GM20431 (cell line): ENCODE data around the gene CYBB.
"Not testable (repeated sequence)": the region's sequence is repeated elsewhere in the genome, so short reads cannot be mapped to it uniquely, and the experiment has no call there.

Source experiments
- in situ Hi-C: fragments of 300-500 bp; cut with MseI, MboI; formaldehyde crosslinking; loops from one replicate; pipeline ENCODE4 v1.15.0; 2020; ENCODE audit warnings: low sequenced_read_pairs; ENCODE audit not compliant: unreplicated experiment

CYBB gene

DNA sequence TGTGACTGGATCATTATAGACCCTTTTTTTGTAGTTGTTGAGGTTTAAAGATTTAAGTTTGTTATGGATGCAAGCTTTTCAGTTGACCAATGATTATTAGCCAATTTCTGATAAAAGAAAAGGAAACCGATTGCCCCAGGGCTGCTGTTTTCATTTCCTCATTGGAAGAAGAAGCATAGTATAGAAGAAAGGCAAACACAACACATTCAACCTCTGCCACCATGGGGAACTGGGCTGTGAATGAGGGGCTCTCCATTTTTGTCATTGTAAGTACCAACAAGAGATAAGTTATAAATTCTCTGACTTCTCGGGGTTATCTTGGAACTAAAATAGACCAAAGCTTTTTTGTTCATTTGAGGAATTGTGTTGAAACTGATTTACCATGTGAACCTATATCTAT is at the start of gene CYBB:
Gene CYBB, plus strand, starts transcription at position 203 of the 400 bp plus-strand sequence. Its CDS starts 19 bp downstream, at position 222.
- in situ Hi-C loops = no loop called here

DNA sequence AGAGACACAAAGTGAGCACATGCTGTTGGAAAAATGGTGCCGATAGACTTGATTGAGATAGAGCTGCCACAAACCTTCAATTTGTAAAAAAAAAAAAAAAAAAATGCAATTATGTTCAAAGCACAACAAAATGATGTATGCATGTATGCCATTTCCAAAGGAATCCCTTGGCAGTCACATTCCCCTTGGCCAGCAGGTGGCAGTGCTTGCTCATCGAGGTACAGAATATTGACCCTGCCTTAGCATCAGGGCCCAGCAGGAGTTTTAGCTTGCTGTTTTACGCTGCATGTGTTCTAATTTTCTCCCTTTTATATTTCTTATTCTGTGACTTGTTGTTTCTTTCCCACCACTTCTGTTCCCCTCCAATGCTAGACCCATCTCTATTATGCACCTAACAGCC is 34.5 kb upstream of the CYBB start:
- in situ Hi-C loops = loop anchor here (10.0 kb wide), 1 partner anchor 79 kb away; no protein-coding TSS in a partner anchor

DNA sequence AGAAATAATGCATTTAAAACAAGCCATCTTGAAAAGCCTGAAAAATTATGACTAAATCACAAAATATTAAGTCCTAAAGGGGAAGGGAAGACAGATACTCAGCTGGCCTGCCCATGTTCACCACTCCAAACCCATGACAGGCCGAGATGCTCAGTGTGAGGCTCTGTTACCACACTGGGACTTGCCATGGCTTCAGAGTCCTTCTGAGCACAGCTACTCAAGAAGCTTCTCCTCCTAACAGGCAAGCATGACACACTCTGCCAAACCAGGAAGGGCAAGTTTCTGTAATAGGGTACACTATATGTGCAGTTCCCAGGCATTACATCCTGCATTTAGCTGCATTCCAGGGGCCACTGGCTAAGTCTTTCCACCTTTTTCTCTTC is 34.0 kb upstream of the CYBB start:
- in situ Hi-C loops = loop anchor here (10.0 kb wide), 1 partner anchor 79 kb away; no protein-coding TSS in a partner anchor

DNA sequence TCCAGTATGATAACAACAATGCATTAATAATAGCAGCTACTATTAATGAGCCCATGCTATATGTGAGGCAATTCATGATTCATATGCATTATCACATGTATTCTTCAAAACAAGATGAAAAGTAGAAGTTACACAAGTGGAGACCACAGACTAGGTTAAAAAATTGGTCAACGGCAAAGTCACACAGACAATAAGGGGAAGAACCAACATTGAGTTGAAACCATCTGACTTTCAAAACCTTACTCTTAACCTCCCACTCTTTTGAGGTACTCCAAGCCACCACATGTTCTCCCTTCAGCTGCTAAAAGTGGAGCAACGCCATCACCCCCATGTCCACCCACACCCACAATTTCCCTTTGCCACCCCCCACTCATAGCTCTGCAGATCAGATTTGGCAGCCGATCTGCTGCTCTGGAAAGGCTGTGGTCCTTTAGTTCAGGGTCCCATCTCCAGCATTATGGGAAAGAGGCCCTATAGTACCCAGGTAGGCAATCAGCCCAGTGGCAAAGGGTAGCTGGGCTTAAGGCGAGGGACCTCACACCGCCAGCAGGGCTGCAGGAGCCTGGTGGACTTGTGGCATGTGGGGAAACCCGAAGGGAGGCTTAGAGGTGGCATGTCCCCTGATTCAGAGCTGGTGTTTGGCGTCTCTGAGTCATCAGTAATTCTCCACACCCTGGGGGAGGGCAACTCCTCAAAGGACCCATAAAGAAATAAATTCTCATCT is 33.5 kb upstream of the CYBB start:
- in situ Hi-C loops = loop anchor here (10.0 kb wide), 1 partner anchor 78 kb away; no protein-coding TSS in a partner anchor

DNA sequence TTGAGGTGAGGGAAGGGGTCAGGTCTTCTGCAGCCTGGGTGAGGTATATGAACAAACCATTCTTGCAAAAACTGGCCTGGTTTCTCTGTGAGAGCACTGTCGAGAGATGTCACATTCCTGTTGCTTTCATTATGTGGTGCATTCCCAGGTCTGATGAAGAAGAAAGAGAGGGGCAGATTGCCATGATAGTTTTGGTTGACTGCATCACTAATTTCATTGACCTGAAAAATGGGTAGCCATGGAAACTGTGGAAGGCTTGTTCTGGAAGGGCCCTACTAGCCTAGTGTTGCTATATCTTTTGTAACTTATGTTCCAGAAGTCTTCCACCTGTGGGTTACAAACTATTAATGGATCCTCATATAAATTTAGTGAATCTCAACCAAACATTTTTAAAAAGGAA is 32.9 kb upstream of the CYBB start:
- in situ Hi-C loops = loop anchor here (10.0 kb wide), 1 partner anchor 78 kb away; no protein-coding TSS in a partner anchor

DNA sequence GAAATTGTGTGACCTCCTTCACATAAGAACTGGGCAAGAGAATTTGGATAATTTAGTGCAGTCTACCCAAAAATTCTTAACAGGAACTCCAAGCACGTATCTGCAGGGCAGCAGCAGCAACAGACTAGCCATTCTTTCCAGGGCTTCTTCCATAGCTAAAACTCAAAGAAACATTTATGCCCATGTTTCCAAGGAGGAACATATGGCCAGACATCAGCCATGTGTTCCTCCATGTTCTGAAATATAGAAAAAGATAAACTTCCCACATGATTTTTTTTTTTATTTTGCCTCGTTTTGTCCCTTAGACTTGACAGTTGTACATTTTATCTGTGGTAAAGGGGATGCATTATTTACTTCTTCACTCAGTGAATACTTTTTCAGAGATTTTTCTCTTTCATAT is 27.6 kb upstream of the CYBB start:
- in situ Hi-C loops = no loop called here

DNA sequence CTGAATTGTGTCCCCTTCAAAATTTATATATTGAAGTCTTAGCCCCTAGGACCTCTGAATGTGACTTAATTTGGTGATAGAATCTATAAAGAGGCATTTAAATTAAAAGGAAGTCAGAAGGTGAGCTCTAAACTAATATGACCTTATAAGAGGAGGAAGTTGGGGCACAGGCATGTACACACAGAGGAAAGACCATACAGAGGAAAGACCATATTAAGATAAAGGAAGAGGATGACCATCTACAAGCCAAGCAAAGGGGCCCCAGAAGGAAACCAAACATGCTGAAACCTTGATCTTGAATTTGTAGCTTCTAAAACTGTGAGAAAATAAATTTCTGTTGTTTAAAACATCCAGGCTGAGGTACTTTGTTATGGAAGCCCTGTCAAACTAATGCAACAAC is 26.9 kb upstream of the CYBB start:
- in situ Hi-C loops = no loop called here

DNA sequence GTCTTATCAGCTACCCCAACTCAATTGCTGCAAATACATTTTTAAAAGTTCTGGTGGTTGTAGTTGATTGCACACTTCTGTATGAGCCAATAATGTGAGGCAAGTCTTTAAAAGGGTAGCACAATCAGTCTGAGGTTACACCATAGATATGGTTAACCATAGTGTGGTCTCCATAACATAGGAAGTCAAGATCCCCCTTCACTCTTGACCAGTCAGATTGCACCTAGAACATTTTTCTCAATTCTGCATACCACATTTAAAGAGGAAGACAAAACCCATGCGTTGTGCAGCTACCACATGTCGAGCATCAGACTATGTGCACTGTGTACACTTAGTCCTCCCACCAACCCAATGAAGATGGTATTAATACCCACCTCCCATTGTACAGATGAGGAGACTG is 26.5 kb upstream of the CYBB start:
- in situ Hi-C loops = no loop called here

DNA sequence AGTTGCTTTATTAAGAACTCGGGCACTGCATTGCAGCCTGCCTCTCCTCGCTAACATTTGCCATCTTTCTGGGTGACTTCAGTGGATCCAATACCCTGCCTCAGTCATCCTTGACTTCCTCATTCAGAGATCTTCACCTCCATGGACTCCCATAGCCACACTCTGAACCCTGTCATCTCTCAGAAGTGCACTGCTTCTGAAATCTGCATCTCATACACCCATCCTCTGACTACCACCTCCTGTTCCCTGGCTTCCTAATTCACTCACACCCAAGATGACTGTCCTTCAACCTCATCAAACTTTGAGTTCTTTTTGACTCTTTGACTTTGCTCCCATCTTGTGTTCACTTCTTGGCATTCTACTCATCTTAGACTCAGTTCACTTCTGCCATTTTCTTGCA is 25.3 kb upstream of the CYBB start:
- in situ Hi-C loops = no loop called here

DNA sequence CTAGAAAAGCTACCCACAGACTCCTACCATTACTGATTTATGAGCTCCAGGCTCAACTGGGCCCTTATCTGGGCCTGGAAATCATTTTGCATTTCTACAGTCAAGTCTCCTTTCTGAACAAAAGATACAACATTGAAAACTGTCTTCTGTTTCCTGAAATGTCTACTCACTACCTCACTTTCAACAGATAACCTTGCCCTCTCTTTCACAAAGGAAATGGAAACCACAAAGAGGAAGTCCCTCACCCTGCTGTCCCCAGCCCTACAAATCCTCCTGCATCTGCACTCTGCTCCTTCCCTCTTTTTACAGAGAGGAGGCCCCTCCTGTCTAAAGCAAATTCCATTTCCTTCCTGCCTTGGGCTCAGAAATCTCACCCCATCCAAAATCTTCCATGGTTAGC is 24.8 kb upstream of the CYBB start:
- in situ Hi-C loops = no loop called here

DNA sequence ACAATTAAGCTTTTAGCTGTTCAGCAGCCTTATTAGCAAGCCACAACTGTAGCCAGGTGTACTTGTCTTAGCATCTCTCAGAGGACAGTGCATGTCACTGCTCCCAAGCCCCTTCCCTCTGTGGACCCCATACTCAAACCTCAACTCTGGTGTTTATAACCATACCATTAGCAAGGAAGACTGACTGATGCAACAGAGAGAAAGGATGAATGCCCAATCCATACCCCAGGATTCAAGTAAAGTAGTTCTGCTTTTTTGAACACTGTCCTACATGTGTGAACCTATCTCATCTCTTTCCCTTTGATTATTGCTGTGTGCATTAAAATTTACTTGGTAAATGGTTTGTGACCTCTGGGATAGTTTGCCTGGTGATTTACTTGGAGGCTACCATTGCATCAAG is 22.8 kb upstream of the CYBB start:
- in situ Hi-C loops = no loop called here

DNA sequence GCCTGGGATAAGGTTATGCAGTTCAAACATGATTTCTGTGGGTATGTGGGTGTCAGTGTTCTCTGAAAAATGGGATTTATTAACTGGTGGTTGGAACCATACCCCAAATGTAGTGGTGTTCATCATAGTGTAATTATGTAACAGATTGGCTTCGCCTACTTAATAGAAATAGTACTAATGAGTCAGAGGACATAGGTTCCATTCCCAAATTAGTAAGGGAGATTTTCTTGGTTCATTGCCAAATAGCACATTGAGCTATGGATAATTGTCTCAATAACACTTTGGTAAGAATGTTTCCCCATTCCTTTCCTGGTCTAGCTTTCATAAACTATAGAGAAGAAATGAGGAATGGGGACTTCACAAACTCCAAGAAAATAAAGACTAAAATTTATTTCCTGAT is 20.5 kb upstream of the CYBB start:
- in situ Hi-C loops = no loop called here

DNA sequence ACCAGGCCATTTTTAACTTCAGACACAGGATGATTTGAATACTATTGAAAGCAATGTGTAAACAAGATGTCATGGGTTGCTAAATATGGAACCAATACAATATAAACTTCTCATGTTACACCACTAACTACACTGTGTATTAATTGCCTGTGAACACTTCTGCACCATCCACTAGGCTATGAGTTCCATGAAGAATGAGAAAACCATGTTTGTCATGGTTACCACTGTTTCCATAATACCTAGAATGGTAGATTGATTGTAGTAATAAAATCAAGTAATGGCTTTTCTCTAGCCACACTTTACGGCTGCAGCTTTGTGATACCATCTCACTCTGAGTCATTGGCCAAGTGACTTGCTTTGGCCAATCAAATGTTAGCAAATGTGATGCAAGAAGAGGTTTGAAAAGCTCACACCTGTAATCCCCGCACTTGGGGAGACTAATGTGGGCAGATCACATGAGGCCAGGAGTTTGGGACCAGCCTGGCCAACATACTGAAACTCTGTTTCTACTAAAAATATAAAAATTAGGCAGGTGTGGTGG is 19.9 kb upstream of the CYBB start:
- in situ Hi-C loops = no loop called here

DNA sequence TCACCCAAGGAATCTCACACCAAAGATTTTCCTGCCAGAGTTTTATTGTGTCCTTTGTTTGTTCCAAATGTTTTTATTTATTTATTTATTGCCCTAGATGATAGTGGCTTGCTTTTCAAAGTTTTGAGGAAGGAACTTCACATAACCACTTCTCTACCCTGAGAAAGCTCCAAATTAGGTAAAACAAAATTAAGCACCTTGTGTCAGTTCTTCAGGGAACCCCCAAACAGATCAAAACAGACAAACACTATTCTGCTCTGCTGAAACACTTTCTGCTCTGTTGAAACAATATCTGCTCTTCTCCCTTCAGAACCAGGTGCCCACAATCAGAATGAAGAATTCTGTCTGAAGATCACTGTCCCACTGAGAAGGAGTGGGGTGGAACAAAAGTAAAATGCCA is 16.5 kb upstream of the CYBB start:
- in situ Hi-C loops = no loop called here

DNA sequence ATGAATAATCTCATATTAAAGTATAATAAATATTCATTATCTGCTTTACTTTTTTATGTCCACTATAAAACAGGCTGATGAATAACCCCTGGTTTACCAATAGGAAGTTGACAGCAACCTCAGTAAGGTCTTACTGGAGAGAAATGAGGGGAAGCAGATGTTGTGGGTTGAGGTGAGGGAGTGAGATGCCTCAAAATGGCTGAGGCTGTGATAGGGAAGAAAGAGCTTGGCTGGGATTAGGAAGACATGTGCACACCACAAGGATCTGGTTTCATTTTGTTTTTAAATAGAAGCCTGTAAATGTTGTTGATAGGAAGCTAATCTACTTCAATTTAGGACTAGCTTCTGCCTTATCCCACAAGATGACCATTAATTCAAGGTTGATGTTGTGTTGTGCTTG is 14.4 kb upstream of the CYBB start:
- in situ Hi-C loops = no loop called here

DNA sequence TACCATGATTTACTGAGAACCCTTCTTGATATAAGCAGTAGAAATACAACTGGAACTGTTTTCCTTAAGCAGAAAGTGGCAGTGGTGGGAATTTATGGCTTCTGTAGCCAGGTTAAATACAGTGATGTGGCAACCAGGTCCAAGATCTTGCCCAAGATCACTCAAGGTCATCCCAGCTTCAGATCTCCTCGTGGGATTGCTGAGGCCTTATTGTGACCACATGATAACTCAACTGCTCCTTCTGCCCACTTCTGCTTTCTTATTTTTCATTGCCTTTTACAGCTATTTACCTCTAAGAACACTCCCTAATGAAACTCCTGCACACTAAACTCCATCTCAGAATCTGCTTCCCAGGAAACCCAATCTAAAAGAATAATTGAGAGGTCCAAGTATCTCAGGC is 12.4 kb upstream of the CYBB start:
- in situ Hi-C loops = no loop called here

DNA sequence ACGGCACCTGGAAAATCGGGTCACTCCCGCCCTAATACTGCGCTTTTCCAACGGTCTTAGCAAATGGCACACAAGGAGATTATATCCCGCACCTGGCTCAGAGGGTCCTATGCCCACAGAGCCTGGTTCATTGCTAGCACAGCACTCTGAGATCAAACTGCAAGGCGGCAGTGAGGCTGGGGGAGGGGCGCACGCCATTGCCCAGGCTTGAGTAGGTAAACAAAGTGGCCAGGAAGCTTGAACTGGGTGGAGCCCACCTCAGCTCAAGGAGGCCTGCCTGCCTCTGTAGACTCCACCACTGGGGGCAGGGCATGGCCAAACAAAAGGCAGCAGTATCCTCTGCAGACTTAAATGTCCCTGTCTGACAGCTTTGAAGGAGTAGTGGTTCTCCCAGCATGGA is 11.0 kb upstream of the CYBB start:
- in situ Hi-C loops = not testable (repeated sequence)

DNA sequence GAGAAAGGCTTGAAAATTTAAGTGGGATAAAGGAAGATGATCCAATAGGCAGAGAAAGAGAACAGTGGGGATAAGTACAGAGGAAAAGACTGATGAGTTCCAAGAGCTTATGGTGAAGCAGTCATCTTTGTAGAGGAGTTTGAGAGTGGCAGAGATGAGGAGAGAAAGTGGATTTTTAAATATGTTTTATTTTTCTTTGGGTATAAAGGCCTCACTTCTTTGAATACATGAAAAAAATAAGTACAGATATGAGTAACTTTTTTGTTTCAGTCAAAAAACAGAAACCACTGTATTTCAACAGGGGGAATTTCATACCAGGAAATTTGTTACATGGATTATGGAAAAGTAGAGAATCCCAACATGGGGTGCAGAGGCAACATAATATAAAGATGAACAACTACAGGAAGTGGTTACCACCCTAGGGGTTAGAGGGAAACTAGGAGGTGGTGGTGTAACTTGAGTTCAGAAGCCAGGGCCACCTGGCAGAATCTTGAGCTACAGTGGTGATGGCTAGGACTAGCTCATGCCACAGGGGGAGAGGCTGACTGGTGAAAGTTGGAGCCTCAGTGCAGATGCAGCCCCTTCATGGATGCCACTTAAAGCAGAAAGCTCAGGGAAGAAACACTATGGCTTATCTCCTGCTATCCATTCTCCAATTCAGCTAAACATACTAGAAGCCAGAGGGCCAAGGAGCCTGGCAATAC is 3.4 kb upstream of the CYBB start:
- in situ Hi-C loops = no loop called here

DNA sequence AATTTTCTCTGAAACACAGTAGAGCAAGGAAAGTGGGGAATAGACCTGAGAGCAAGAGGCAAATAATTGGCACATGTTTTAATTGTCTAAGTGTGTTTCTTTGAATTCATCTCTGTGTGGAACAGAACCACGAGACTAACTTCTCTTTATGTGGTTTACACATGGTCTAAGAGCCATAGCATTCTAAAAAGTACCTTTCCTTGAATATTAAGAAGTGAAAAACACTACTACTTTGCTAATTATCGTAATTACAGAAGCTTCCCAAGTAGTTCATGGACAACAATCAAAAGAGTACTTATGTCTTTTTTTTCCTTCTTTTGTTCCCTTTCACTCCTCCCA is 2.9 kb upstream of the CYBB start:
- in situ Hi-C loops = no loop called here

DNA sequence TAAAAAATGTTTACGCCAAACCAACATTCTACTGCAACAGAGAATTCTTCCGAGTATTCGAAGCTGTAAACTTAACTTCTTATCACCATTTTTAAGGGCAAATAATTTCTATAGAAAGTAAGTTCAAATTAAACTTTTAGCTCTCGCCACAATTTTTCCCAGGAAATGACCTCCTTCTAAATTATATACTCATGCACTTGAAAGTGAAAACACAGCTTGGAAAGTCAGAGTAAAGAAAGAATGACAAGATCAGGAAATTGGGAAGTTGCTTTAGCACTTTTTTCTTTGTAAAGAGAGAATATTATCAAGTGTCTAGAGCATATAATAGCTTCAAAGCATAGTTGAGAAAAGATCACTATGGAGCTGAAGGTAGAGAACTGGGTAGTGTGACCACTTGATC is 1.2 kb downstream of the CYBB start:
- in situ Hi-C loops = no loop called here

DNA sequence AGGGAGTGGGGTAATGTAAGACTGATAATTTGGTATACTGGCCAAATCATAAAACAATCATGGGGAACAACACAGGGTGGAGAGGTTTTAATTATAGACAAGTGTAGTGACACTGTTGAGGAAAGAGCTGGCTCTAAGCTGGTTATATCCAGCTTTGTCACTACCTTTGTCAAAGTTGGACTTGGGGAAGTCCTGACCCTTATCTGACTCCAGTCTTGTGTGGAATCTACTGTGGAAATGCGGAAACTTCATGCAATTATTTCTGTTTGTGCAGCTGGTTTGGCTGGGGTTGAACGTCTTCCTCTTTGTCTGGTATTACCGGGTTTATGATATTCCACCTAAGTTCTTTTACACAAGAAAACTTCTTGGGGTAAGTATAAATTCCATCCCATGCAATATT is 2.0 kb downstream of the CYBB start:
- in situ Hi-C loops = no loop called here

DNA sequence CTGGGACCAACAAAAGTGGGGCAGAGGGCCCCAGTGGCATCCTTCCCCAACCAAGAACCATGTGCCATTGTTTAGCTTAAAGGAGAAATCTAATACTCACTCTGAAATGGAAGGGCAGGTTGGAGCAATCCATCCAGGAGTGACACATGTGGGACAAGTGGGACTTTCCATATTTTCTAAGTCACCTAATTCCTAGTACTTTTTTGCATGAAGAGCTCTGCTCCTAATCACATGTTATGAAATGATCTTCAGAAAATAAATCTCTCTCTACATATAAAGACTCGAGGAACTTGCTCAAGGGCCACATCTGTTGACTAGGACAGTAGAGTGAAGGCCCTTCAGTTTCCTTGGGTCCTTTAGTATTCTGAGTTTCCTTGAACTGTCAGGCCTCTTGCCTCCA is 2.5 kb downstream of the CYBB start:
- in situ Hi-C loops = no loop called here
